Measurements from ENCODE around the gene CCNB1IP1.

DNA sequence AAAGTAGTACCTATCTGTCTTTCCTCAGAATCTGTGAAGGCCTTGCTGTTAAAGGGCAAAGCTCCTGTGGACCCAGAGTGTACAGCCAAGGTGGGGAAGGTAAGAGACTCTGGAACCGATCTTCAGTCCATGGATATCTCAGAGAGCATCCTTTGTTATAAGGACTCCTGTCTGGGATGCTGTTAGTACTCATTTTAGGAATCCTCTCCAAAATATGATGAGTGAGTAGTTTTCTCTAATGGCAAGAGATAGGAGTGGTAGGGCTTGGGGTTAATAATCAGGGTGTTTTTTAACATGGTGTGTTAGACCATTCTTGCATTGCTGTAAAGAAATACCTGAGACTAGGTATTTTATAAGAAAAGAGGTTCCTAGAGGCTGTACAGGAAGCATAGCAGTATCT, 12.3 kb upstream of the CCNB1IP1 start:
- TF ChIP-seq EZH2phosphoT487 (IDR thresholded peaks at IDR 0.05; ENCODE audit: insufficient read depth, low read depth) (no peak), EZH2 (IDR thresholded peaks at IDR 0.05; ENCODE audit: insufficient read depth, poor library complexity, severe bottlenecking) (no peak)
